Measurements from ENCODE around the gene PLIN5.
"Not testable (repeated sequence)": the region's sequence is repeated elsewhere in the genome, so short reads cannot be mapped to it uniquely, and the experiment has no call there.

The PLIN5 gene

DNA sequence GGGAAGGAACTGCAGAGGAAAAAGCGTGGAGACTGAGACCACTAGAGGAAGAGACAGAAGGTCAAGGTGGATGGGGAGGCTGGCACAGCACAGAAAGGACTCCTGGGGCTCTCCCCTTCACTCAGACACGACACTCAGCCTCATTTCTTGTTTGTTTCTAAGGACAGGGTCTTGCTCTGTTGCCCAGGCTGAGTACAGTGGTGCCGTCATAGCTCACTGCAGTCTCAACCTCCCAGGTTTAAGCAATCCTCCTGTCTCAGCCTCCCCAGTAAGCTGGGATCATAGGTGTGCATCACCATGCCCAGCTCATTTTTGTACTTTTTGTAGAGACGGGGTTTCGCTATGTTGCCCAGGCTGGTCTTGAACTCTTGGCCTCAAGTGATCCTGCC lies 35.9 kb upstream of the PLIN5 start:
- intact Hi-C loops (cut with DNase I), result no loop called here
- no peak for DNase-seq

DNA sequence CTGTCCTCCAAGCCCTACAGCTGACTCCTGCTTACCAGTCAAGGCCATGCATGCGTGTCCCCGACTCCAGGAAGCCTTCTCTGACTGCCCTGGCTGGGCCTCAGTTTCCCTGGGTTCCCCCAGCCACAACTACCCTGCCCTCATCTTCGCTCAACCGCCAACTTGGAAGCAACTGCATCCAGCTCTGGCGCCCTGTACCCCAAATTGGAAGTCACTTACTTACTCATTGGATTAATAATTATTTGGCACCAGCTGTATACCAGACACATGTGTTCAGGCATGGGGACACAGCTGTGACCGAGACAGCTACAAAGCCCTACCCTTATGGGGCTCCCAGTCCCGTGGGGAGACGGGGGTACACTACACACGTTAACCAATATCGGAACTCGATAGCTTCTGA lies 35.4 kb upstream of the PLIN5 start:
- DNase-seq, result no peak
- intact Hi-C loops (cut with DNase I), result no loop called here

DNA sequence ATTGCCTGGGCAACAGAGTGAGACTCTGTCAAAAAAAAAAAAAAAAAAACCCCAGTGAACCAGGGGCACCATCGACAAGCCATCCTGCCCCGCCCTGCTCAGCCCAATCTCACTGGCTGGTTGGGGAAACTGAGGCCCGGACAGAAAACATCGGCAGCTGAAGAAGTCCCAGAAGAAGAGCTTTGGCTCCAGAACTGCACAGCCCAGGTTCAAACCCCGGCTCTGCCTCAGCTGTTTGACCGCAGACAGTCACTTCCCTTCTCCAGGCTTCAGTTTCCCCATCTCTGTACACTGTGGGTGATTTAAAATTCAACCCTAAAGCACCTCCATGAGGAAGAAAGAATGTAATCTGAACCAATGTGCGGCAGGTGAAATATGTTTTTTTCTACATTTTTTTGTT lies 33.9 kb upstream of the PLIN5 start:
- intact Hi-C loops (cut with DNase I), result no loop called here
- DNase-seq, result peak in 1 of 10 donors; percentile 81

DNA sequence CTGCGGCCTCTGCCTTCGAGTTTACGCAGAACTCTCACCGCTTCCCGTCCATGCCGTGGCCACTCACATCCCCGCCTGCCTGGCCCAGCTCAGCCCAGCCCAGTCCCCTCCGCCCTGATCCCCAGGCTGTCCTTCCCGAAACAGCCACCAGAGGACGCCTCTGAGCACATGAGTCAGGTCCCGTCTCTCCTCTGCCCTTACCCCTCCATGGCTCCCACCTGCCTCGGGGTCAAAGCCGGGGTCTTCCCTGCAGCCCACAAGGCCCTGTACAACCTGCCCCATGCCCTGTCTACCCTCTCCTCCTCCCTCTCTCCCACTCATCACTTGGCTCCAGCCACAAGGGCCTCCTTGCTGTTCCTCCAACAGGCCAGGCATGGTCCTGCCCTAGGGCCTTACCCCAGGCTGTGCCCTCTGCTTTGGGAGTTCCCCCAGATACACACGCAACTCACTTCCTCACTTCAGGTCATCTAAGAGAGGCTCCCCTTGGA lies 32.6 kb upstream of the PLIN5 start:
- peak in 6 of 10 donors; percentile 30 to 92 (median 47) for DNase-seq
- intact Hi-C loops (cut with DNase I), result no loop called here

DNA sequence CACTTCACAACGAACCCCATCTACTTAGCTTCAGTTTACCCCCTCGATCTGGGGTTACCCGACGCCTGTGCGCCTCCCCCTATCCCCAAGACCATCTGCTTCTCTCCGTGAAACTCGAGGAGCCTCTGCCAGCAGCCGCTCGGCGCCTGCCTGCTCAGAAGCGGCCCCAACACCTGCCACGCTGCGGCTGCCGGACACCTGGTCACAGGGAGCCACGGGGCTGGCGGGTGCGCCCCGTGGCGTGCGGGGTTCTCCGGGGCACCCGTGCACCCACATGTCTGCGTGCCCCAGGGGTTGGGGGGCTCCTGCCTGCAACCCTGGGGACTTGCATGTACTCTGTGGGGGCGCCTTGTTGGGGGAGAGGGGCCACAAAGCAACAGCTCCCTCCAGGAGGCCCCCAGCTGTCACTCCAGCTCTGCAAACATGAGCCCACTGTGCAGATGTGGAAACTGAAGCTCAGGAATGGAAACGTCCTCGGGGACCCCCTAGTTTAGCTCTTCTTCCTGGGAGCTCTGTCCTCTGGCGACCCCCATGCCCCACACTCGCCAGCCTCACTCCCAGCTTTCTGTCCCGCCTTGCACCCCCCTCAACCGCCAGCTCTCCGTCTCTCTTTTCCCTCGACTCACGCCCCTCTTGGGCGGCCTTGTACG lies 31.5 kb upstream of the PLIN5 start:
- intact Hi-C loops (cut with DNase I), result no loop called here
- DNase-seq, result no peak

DNA sequence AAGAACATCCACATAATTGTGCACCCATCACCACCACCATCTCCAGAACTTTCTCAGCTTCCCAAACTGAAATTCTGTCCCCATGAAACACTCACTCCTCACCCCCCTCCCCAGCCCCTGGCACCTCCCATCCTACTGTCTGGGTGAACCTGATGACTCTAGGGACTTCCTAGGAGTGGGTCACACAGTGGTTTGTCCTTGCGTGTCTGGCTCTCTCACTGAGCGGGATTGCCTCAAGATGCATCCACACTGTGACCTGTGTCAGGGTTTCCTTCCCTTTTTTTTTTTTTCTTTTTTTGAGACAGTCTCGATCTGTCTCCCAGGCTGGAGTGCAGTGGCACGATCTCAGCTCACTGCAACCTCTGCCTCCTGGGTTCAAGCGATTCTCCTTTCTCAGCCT lies 28.5 kb upstream of the PLIN5 start:
- DNase-seq; intact Hi-C loops (cut with DNase I): not testable (repeated sequence)

DNA sequence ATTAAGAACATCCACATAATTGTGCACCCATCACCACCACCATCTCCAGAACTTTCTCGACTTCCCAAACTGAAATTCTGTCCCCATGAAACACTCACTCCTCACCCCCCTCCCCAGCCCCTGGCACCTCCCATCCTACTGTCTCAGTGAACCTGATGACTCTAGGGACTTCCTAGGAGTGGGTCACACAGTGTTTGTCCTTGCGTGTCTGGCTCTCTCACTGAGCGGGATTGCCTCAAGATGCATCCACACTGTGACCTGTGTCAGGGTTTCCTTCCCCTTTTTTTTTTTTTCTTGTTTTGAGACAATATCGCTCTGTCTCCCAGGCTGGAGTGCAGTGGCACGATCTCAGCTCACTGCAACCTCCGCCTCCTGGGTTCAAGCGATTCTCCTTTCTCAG lies 27.1 kb upstream of the PLIN5 start:
- DNase-seq; intact Hi-C loops (cut with DNase I): not testable (repeated sequence)

DNA sequence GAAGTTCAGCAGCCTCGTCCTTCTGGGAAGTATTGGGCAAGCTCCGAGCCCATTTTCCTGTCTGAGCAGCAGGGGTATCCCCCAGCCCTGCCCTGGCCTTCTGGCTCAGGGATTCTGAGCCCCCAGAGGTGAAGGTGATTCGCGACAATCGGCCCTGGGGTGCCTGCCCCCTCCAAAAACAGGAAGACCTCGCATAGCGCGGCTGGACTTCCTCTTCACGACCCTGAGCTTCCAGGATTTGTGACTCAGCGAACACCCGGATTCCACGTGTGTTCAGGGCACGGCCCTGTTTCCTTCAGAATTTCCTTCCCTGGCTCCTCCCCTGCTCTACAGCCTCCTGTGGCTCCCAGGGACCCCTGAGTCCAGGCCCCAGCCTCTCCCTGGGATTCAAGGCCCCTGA lies 24.5 kb upstream of the PLIN5 start, which contains the start of gene SEMA6B:
SEMA6B (minus strand) TSS at position 116 of the 400 bp plus-strand sequence. CDS start 1,227 bp downstream, outside the sequence.
- DNase-seq, result peak in 2 of 10 donors; percentile 27 to 71
- intact Hi-C loops (cut with DNase I), result loop anchor here (5.0 kb wide), 1 partner anchor 78 kb away; the partner anchor contains the start of gene TNFAIP8L1

DNA sequence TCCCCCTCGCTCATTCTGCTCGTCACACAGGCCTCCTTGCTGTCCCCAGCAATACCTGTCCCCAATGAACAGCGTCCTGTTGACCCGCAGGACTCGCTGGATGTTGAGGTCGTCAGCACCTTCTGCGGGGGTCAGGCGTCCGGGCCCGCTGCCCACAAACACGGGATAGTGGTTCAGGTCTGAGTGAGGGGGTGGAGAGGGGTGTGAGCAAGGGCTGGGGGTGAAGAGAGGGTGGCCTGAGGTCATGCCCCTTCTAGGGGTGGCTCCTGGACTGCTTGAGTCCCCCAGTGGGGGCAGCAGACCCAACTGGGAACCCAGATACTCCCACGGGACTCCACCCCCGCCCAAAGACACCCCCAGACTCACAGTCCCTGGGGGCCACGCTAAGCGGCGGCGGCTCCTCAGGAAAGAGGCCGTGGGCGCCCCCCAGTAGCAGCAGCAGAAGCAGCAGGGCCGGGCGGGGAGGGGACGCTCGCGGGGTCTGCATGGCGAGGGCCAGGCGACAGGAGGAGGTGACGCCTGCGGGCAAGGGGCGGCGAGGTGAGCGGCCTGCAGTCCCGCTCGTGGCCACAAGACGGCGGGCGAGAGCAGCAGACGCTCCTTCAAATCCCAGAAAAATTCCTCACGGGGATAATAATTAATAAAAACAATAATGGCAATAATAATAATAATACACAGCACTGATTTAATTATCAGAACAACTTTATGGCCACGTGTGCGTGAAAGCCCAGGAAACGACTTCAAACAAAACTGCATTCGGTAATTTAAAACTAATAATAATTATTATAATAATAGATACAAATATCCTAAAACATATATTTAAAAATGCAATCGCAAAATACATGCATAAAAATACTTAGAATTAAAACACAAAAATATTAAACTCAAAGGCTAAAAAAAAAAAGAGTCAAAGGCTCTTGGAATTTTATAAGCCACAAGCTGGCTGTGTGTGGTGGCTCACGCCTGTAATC lies 23.2 kb upstream of the PLIN5 start:
- intact Hi-C loops (cut with DNase I), result loop anchor here (5.0 kb wide), 1 partner anchor 79 kb away; the partner anchor contains the start of gene TNFAIP8L1
- peak in 2 of 10 donors; percentile 37 to 70 for DNase-seq

DNA sequence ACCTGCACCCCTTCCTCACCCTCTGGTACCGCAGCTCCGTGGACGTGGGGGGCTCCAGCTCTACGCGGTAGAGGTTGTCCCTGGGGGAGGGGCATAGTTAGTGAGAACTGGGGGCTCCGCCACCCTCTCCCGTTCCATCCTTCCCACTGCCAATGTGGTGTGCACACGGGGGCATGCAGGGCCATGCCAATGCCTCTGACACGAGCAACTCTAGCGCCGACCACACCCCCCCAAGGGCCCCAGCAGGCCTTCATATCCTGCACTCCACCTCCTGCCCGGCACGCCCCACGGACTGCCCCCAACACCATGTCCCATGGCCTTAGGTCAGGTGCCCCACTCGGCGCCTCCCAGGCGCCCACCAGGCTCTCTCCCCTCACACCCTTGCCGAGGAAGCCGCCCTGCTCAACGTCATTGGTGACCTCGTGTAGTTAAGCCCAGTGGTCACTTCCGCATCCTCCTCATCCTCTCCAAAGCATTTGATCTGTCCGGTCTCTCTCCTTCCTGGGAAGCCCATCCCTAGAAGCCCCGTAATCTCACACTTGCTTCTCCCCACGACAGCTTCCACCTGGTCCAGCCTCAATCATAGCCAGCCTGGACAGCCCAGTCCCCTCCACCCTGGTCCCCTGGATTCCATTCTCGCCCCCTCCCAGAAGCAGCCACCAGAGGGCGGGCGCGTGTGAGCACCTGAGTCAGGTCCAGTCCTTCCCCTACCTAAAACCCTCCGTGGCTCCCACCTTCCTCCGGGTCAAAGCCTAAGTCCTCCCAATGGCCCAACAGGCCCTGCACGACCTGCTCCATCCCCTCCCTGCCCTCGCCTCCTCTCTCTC lies 22.3 kb upstream of the PLIN5 start:
- peak in 1 of 10 donors; percentile 51 for DNase-seq
- intact Hi-C loops (cut with DNase I), result loop anchor here (5.0 kb wide), 1 partner anchor 80 kb away; the partner anchor contains the start of gene TNFAIP8L1

DNA sequence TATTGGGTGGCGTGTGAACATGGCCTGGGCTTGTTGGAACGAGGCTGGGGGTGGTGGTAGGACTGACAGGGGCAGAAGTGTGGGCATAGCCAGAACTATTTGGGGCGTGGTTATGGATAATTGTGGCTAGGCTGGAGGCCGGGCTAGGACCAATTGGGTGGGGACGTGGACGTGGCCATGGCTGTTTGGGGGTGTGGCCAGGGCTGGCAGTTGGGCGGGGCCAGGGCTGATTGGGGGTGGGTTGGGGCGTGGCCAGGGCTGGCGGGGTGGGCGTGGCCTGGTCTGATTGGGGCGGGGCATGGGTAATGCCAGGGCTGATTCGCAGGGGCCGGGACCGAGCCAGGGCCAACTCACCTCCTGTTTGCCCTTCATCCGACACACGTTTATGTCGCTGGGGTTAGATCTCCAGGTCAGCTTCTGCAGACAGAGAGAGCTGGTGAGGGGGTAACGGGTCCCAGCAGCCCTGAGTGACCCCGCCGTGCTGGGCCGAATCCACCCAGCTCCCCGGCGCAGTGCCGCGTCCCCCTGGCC lies 21.6 kb upstream of the PLIN5 start:
- peak in 1 of 10 donors; percentile 67 for DNase-seq

DNA sequence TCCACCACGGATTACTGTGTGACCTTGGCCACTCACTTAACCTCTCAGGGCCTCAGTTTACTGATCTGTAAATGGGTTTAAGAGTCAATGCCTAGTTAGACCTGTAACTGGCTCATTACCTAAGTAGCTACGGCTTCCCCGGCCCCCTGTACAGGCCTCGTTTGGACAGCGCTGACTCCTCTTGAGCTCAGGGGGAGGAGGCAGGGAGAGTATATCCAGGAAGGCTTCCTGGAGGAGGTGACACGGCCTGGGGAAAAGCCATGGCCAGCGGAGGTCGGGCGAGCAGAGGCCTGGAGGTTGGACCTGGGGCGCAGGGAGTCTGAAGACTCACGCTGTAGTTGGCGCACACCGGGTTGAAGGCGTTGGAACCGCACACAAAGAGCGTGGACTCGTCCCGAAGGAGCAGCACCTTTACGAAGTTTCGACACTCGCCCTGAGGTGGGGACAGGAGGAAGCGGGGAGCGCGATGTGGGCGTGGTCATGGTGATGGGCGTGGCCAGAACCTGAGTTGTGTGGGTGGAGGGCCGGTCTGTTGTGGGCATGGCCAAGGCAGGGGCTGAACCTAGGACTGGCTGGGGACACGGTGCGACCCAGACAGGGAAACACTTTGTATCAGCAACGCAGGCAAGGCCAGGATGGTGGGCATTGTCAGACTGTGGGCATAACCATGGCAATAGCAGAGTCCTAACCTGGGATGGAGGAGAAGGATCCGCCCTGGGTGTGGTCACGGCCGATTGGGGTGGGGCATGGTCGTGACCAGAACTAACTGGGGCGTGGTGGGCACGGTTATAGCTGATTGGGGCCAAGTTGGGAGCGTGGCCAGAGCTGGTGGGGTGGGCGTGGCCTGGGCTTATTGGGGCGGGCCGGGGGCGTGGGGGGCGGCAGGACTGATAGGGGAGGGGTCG lies 20.9 kb upstream of the PLIN5 start:
- DNase-seq, result no peak
- intact Hi-C loops (cut with DNase I), result loop anchor here (5.0 kb wide), 1 partner anchor 81 kb away; the partner anchor contains the start of gene TNFAIP8L1

More for the DNA sequence above, 21.6 kb upstream of the PLIN5 start:
- intact Hi-C loops (cut with DNase I), result loop anchor here (5.0 kb wide), 1 partner anchor 81 kb away; the partner anchor contains the start of gene TNFAIP8L1

DNA sequence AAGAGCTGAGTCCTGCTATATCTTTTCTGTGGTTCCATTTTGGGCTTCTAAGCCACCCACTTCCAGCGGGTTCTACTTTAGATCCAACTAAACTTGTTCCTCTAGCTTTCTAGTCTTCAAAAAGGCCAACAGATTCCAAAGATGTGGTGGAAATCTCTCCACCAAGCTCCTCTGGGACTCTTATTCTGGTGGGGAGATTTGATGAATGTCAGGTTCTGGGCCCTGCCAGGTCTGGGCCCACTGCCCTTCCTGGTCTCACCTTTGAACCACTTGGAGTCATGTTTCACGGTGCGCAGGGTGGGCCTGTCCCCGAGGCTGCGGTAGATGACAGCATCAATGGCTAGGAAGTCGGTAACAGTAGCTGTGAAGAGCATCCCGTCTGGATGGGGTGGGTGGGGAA lies 19.7 kb upstream of the PLIN5 start:
- intact Hi-C loops (cut with DNase I), result loop anchor here (5.0 kb wide), 1 partner anchor 83 kb away; the partner anchor contains the start of gene TNFAIP8L1
- no peak for DNase-seq

DNA sequence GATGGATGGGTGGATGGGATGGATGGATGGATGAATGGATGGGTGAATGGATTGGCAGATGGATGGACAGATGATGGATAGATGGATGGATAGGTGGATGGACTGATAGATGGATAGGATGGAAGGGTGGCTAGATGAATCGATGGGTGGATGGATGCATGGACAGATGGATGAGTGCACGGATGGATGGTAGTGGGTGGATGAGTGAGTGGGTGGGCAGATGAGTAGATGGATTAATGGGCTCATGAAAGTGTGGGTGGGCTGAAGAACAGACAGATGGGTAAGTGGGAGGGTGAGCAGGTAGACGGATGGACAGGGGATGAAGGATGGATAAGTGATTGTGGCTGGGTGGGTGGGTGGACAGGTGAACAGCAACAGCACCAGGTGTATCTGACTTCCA lies 18.8 kb upstream of the PLIN5 start:
- no peak for DNase-seq
- intact Hi-C loops (cut with DNase I), result no loop called here

DNA sequence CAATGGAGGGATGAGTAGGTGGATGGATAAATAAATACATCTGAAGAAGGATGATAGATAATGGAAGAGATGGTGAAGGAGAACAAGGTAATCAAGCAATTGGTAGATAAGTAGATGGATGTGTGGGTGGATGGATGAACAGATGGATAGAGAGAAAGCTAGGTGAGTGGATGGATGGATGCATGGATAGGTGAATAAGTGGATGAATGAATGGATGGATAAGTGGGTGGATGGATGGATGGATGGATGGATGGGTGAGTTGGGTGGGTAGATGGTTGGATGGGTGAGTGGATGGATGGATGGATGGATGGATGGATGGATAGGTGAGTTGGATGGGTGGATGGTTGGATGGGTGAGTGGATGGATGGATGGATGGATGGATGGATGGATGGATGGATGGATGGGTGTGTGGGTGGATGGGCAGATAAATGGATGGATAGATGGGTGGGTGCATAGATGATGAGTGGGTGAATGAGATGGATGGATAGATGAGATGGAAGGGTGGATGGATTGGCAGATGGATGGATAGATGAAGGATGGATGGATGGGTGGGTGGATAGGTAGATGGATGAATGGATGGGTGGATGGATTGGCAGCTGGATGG lies 18.2 kb upstream of the PLIN5 start:
- no peak for DNase-seq
- intact Hi-C loops (cut with DNase I), result no loop called here

DNA sequence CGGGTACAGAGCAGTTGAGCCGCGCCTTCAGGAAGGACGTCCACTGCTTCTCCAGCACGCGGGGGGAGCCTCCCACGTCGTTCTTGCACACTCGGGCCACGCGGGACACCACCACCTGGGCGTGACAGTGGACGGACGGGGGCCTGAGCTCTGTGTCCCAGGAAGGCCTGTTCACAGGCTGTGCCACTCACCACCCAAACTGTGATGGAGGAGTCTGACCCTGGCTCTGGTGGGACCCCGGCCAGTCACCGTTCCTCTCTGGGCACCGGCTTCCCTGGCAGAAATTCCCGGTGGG lies 17.4 kb upstream of the PLIN5 start:
- intact Hi-C loops (cut with DNase I), result no loop called here

DNA sequence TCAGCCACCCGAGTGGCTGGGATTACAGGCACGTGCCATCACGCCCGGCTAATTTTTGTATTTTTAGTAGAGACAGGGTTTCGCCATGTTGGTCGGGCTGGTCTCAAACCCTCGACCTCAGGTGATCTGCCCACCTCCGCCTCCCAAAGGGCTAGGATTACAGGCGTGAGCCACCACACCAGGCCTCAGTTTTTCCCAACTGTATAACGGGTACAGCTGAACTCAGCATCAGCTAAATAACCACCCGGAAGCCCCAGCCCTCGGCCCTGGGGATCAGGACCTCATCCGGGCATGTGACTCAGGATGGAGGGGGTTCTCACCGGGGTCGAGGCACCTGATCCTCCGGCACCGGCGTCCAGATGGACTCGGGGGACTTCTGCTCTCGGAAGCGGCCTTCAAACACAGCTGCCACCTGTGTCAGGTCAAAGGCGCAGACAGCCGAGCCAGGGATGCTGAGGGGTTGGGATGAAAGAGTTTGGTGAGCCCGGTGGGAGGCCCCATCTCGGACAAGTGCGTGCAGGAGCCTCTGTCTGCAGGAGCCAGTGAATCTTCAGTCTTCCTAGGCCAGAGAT lies 15.5 kb upstream of the PLIN5 start:
- no peak for DNase-seq
- intact Hi-C loops (cut with DNase I), result no loop called here

More for the DNA sequence above, 17.4 kb upstream of the PLIN5 start:
- DNase-seq, result no peak

DNA sequence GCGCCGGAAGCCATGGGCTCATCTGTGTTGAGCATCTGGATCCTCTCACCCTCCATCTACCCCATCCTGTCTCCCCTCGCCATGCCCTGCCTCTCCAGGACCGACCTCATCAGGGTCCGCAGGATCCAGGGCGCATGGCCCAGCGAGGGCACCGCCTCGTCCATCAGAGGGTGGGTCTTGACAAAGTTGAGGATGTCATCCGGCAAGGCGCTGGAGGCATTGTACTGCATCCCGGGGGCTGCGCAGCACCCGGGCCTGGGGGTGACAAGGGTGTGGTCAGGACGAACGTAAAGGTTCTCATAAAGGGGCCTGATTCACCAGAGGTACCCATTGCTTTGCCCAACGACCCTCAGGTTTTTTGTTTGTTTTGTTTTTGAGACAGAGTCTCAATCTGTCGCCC lies 15.0 kb upstream of the PLIN5 start:
- intact Hi-C loops (cut with DNase I), result no loop called here
- DNase-seq, result no peak

Data from posterior cingulate gyrus (tissue), 11 donors.